HEK293 (cell line): ENCODE measurements around the gene TUT4.

Source experiments
- CTCF ChIA-PET: fragments of 350-600 bp; formaldehyde crosslinking; extraction: SDS; loops from one replicate; lab custom pipeline; 2021; ENCODE audit warnings: antibody characterized with exemption; lab: Yijun Ruan, JAX
- POLR2A ChIA-PET: fragments of 300-600 bp; formaldehyde crosslinking; extraction: SDS; loops from one replicate; lab custom pipeline; 2020; ENCODE audit warnings: antibody characterized with exemption, inconsistent platforms; lab: Yijun Ruan, JAX
- H3K27ac ChIP-seq: fragments of 200-500 bp; sonication (Bioruptor generic); 2 replicates; pipeline ENCODE4 v1.5.1; 2014; ENCODE audit warnings: low read depth, low read length, control low read depth, inconsistent platforms; ENCODE audit errors: extremely low read depth
- H3K36me3 ChIP-seq, 2 experiments: fragments of 200-500 bp in 1 of 2; sonication (Bioruptor generic) in 1 of 2; 1 replicate in 1 of 2; 2 replicates in 1 of 2; pipeline ENCODE4 v1.5.1; 2014 to 2017; ENCODE audit warnings: inconsistent platforms in 2 of 2, low read length in 2 of 2; ENCODE audit not compliant: control insufficient read depth in 2 of 2, insufficient read depth in 1 of 2
- H3K4me1 ChIP-seq: fragments of 200-500 bp; sonication (Bioruptor generic); 2 replicates; pipeline ENCODE4 v1.5.1; 2014; ENCODE audit warnings: mild to moderate bottlenecking, low read length, inconsistent platforms; ENCODE audit not compliant: control insufficient read depth, insufficient read depth
- H3K4me3 ChIP-seq: 2 replicates; pipeline ENCODE4 v1.5.1; 2011; ENCODE audit warnings: low read depth, mild to moderate bottlenecking, control low read depth, low read length, moderate library complexity
- H3K9me3 ChIP-seq: fragments of 200-500 bp; sonication (Bioruptor generic); 2 replicates; pipeline ENCODE4 v1.5.1; 2014; ENCODE audit warnings: low read depth, low read length, inconsistent platforms; ENCODE audit not compliant: control insufficient read depth, insufficient read depth
- PRDM10 ChIP-seq: fragments of 450-650 bp; formaldehyde crosslinking; IDR thresholded peaks from 2 replicates; pipeline ENCODE4 v1.5.1; 2016; ENCODE audit warnings: missing biosample characterization, missing genetic modification characterization
- SCRT2 ChIP-seq: fragments of 450-650 bp; formaldehyde crosslinking; IDR thresholded peaks from 2 replicates; pipeline ENCODE4 v1.5.1; 2016; ENCODE audit warnings: missing biosample characterization, missing genetic modification characterization
- WT1 ChIP-seq: fragments of 450-650 bp; formaldehyde crosslinking; IDR thresholded peaks from 2 replicates; pipeline ENCODE4 v1.5.1; 2016; ENCODE audit warnings: missing biosample characterization, missing genetic modification characterization
- ZBTB17 ChIP-seq: fragments of 450-650 bp; formaldehyde crosslinking; IDR thresholded peaks from 2 replicates; pipeline ENCODE4 v1.5.1; 2016; ENCODE audit warnings: missing biosample characterization, missing genetic modification characterization
- ZNF140 ChIP-seq: fragments of 450-650 bp; formaldehyde crosslinking; IDR thresholded peaks from 2 replicates; pipeline ENCODE4 v1.5.1; 2016; ENCODE audit warnings: missing biosample characterization, missing genetic modification characterization
- ZNF146 ChIP-seq: fragments of 450-650 bp; formaldehyde crosslinking; IDR thresholded peaks from 2 replicates; pipeline ENCODE4 v1.5.1; 2016; ENCODE audit warnings: missing biosample characterization, missing genetic modification characterization
- ZNF2 ChIP-seq: fragments of 450-650 bp; formaldehyde crosslinking; IDR thresholded peaks from 2 replicates; pipeline ENCODE4 v1.5.1; 2016; ENCODE audit warnings: missing biosample characterization, missing genetic modification characterization
- ZNF26 ChIP-seq: fragments of 450-650 bp; formaldehyde crosslinking; IDR thresholded peaks from 2 replicates; pipeline ENCODE4 v1.5.1; 2016; ENCODE audit warnings: missing biosample characterization, missing genetic modification characterization
- ZNF391 ChIP-seq: fragments of 450-650 bp; formaldehyde crosslinking; IDR thresholded peaks from 2 replicates; pipeline ENCODE4 v1.5.1; 2016; ENCODE audit warnings: low read depth, missing biosample characterization, missing genetic modification characterization, borderline replicate concordance
- ZNF423 ChIP-seq: fragments of 450-650 bp; formaldehyde crosslinking; IDR thresholded peaks from 2 replicates; pipeline ENCODE4 v1.5.1; 2016; ENCODE audit warnings: missing biosample characterization, missing genetic modification characterization
- ZNF473 ChIP-seq: fragments of 450-650 bp; formaldehyde crosslinking; IDR thresholded peaks from 2 replicates; pipeline ENCODE4 v1.5.1; 2017; ENCODE audit warnings: missing biosample characterization, missing genetic modification characterization
- ZNF548 ChIP-seq: fragments of 450-650 bp; formaldehyde crosslinking; IDR thresholded peaks from 2 replicates; pipeline ENCODE4 v1.5.1; 2016; ENCODE audit warnings: missing biosample characterization, missing genetic modification characterization
- ZNF555 ChIP-seq: fragments of 450-650 bp; formaldehyde crosslinking; conservative IDR thresholded peaks from 2 replicates; pipeline ENCODE4 v1.5.1; 2017; ENCODE audit warnings: missing biosample characterization, mild to moderate bottlenecking, missing genetic modification characterization, inconsistent platforms
- ZNF670 ChIP-seq: fragments of 450-650 bp; formaldehyde crosslinking; IDR thresholded peaks from 2 replicates; pipeline ENCODE4 v1.5.1; 2016; ENCODE audit warnings: missing biosample characterization, missing genetic modification characterization, low read depth

Gene TUT4

GRCh38 chr1:52559875-52560274 lies 7.0 kb upstream of the TUT4 start:
- TF ChIP-seq ZBTB17 (no peak), ZNF423 (tag by site-specific recombination) (no peak), ZNF391 (tag by site-specific recombination) (no peak), SCRT2 (tag by site-specific recombination) (no peak), ZNF146 (peak; percentile 74), ZNF670 (tag by site-specific recombination) (no peak)
- Histone ChIP-seq H3K27ac (no peak overlapping the region), H3K36me3 (no peaks in the 10 kb centered on the region), H3K4me3 (no peak overlapping the region), H3K4me1 (0 out of 2 replicates have a peak, but pooled peaks cover under 1% of the 10 kb centered on the region), H3K9me3 (no peaks in the 10 kb centered on the region)
- POLR2A ChIA-PET, result no interaction called here
- CTCF ChIA-PET, result interaction anchor here (0.7 kb wide), 1 partner anchor 110 kb away, joined by 4 read pairs; no protein-coding TSS in a partner anchor

DNA sequence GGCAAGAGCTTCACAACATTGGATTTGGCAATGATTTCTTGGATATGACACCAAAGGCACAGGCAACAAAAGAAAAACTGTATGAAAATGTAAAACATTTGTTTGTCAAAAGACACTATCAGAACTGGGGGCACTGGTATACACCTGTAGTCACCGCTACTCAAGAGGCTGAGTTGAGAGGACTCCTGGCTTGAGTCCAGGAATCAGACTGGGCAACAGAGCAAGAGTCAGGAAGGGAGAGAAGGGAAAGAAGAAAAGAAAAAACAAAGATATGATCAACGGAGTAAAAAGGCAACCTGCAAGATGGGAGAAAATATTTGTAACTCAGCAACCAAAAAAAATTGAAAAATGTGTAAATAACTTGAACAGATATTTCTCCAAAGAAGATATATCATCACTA lies 6.0 kb upstream of the TUT4 start:
- no peak overlapping the region for H3K27ac ChIP-seq
- POLR2A ChIA-PET, result no interaction called here
- H3K4me3 ChIP-seq, result no peak overlapping the region

GRCh38 chr1:52556641-52557360 lies 3.9 kb upstream of the TUT4 start:
- TF ChIP-seq WT1 (tag by site-specific recombination) (no peak), ZNF473 (tag by site-specific recombination) (no peak), ZNF26 (no peak), ZNF548 (tag by site-specific recombination) (no peak), ZNF140 (no peak), ZNF2 (no peak), SCRT2 (tag by site-specific recombination) (peak; percentile 92)
- CTCF ChIA-PET, result interaction anchor here (0.9 to 1.3 kb wide), 2 partner anchors 14 to 129 kb away, joined by 3 to 4 read pairs; no protein-coding TSS in a partner anchor
- Histone ChIP-seq H3K9me3 (no peaks in the 10 kb centered on the region), H3K4me3 (no peak overlapping the region), H3K36me3 (no peaks in the 10 kb centered on the region), H3K27ac (no peak overlapping the region), H3K4me1 (peaks cover 6% of the 10 kb centered on the region)
- POLR2A ChIA-PET, result interaction anchor here (1.3 kb wide), 1 partner anchor 153 kb away, joined by 3 read pairs; no protein-coding TSS in a partner anchor

More for the DNA sequence above, 6.0 kb upstream of the TUT4 start:
- H3K36me3 ChIP-seq, result no peaks in the 10 kb centered on the region
- H3K4me1 ChIP-seq, result peaks cover 5% of the 10 kb centered on the region
- TF ChIP-seq PRDM10 (tag by site-specific recombination) (0 out of 2 replicates have a peak, but pooled peaks have one; percentile 13), ZNF555 (tag by site-specific recombination) (no peak)
- no peaks in the 10 kb centered on the region for H3K9me3 ChIP-seq
- CTCF ChIA-PET, result interaction anchor here (1.3 kb wide), 1 partner anchor 9 kb away, joined by 3 read pairs; no protein-coding TSS in a partner anchor
